Stimulated activated CD4-positive, alpha-beta T cell treated with anti-CD3 and anti-CD28 coated beads, TNF-alpha, amount 100 ng/mL, for 4 hours (primary cell): ENCODE data around the gene HOXD11.

ENCODE experiments used
- DNase-seq, 3 experiments: peaks; one replicate each; pipeline ENCODE4 v3.0.0-alpha.2; 2020; ENCODE audit warnings: low read depth in 3 of 3

The HOXD11 gene

GRCh38 chr2:176105078-176105729 is 1.9 kb upstream of the HOXD11 start:
- DNase-seq = no peak

- DNase-seq = no peak
These were observed 1.1 kb upstream of the HOXD11 start for GRCh38 chr2:176105730-176106580.

DNA sequence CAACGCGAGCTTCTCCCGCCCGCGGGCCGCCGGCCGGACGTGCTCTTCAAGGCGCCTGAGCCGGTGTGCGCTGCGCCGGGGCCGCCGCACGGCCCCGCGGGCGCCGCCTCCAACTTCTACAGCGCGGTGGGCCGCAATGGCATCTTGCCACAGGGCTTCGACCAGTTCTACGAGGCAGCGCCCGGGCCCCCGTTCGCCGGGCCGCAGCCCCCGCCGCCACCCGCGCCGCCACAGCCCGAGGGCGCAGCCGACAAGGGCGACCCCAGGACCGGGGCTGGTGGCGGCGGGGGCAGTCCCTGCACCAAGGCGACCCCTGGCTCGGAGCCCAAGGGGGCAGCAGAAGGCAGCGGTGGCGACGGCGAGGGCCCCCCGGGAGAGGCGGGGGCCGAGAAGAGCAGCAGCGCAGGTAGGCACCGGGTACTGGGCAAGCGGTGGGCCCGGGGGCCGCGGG is 676 bp downstream of the HOXD11 start:
- no peak for DNase-seq

GRCh38 chr2:176109192-176109901 is 2.3 kb downstream of the HOXD11 start:
- no peak for DNase-seq

GRCh38 chr2:176109946-176110345 is 2.9 kb downstream of the HOXD11 start:
- DNase-seq = no peak

DNA sequence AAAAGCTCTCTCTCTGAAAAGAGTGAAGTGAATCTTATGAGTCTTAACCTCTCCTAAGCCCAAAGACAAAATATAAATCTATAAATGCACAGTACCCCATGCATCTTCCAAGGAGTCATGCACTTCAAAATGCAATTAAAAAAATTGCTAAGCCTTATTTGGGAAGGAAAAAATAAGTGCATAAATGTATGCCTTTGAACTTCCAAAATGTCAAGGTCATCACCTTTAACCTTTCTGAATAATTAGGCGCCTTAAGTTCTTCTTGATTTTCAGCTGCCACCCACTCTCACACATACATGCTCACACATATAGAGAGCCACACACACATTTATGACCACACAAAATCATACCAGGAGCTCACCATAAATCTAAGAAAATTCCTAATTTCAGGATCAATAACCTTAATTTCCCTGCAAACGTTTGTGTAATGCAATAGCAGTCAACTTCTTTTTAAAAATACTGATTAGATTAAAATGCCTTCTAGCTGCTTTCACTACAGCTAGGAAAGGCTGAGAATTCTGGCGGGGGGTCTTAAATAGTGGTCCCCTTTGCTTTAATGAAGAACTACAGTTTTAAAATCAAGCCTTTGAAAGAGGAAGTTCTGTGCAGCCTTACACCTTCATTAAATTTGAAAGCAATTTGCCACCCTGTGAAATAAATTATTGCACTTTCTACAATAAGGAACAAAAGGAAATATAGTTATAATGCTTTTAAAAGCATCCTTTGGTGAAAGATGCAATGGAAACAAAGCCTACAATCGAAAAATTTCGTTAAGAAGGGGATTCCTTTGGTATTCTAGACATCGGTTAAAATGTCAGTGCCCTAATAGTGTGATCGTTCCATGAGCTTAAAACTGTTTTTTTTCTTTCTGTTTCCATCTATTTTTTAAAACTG is 3.6 kb downstream of the HOXD11 start:
- no peak for DNase-seq

DNA sequence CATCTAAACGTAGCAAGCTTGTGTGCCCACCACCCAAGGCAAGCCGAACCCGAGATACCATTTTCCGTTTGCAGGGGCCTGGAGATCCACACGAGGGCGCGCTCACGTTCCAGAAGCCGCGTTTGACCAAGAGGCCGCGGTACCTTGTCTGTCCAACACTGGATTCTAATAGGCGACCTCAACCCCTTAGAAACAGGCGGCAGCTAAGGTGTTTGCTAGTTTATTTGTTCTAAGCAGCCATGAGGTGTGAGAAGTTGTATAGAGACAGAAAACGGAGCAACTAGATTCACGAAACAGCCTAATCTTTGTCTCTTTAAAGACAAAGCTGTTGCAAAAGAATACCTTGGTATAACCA is 4.2 kb downstream of the HOXD11 start:
- no peak for DNase-seq

- no peak for DNase-seq
These were observed 4.8 kb downstream of the HOXD11 start for GRCh38 chr2:176111846-176112374.

DNA sequence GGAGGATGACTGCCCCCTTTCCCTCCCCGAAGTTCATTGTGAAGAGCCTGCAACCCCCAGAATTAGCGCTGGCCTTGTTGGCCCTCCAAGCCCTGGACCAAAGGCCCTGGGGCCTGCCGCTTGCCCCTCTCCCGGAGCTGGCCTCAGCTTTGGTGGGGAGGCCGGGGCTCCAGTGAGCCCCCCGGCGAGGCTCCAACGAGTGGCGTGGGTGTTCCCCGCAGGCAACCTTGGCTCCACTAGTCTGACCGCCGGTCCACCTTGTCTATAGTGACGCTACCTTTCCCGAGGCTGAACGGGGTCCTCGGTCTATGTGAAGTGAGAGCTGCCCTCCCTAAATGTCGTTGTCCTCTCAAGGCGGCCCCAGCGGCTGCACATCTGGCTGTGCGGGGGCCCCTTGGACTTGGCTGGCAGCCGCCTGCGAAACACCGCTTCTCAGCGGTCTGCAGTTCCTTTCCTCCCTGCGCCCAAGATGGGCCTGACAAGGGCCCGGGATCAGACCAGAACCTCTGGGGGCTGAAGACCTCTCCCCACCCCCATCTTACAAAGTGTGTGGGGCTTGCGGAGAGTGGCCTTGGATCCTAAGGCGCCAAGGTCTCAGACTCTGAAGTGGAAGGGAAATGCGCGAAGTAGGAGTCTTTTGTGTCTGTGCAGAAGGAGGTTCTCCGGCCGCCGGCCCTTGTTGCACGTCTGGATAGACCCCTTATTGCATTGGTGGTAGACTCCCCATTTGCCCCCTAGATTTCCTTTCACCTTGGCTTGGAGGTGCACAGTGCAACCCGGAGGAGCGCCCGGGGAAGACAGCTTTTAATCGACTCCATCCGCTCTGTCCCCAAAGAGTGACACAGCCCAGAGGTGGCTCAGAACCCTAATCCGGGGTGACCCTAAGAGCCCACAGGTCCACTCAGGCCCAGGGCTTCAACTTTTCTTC is 5.6 kb downstream of the HOXD11 start:
- DNase-seq = no peak

DNA sequence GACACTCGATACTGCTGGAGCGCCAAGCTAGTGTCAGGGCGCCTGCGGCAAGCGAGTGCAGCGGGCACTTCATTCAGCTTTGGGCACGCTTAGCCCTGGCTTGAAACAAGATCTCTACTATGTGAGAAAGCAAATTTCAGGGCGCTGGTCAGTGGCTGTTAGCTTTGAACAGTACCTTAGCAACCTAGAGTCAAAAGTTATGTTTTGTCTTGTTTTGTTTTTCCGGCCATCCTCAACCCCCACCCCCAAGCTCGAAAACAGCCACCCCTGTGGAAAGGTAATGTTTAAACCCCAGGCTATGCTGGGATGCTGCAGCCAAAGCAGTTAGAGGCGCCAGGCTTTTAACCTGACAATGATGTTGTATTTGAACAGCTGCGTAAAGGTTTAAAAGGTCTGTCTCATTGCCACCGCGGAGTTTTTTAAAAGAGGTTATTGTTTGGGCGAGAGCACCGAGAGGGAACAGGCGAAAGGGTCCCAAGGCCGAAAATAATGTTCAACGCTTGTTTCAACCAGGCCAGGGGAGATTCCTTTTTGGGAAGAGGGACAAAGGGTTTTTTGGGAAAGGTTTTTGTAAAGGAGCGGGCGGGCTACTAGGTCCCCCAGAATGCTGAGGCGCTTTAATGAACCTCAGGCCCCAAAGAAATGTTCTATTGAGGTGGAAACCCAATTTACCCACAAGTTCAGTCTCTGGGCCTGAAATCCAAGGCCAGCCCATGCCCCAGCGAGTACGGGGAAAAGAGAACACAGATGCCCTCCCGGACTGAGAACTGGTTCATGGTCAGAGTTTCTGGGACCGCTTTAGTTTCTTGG is 7.2 kb downstream of the HOXD11 start:
- no peak for DNase-seq

- DNase-seq = no peak
These were observed 8.0 kb downstream of the HOXD11 start for GRCh38 chr2:176114930-176115625.

DNA sequence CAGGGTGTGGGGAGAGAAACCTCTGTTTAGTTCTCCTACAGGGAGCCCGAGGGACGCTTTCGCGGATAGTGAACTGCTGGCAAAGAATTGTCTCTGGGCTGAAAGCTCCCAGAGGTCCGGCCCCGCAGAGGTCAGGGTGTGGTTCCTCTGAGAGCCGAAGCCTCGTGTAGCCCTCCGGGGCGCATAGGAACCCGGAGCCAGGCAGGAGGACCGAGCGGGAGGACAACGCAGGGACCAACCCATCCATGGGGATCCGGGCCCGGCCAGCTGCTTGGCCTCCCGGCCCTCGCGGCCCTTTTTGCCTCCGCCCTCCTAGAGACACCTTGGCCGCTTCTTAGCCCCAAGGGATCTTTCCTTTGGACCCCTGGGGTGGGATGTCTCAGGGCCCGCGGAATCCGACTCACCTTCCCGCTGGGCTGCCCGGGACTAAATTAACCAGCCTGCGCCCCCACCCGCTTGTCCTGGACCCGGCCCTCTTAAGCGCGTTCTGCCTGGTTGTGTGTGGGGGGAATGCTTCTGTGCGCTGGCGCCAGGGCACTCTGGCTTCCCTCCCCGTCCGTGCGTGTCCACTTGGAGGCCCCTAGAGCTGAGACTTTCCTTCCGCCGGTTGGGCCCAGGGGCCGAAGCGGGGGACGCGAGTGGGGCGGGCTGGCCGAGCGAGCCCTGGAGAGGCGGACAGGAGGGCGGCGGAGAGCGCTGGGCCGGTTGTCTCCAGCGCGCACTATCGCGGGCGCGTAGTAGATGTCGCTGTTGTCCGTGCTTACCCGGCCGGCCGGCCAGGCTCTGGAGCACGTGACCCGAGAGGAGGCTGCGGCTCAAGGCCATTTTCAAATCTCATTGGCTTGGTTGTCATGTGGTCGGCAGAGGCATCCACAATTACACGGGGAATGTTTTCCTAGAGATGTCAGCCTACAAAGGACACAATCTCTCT is 9.1 kb downstream of the HOXD11 start, which contains the start of gene HOXD10:
Gene HOXD10, plus strand, starts transcription at position 896 of the 931 bp plus-strand sequence. CDS start 56 bp downstream, outside the sequence.
- DNase-seq = no peak

DNA sequence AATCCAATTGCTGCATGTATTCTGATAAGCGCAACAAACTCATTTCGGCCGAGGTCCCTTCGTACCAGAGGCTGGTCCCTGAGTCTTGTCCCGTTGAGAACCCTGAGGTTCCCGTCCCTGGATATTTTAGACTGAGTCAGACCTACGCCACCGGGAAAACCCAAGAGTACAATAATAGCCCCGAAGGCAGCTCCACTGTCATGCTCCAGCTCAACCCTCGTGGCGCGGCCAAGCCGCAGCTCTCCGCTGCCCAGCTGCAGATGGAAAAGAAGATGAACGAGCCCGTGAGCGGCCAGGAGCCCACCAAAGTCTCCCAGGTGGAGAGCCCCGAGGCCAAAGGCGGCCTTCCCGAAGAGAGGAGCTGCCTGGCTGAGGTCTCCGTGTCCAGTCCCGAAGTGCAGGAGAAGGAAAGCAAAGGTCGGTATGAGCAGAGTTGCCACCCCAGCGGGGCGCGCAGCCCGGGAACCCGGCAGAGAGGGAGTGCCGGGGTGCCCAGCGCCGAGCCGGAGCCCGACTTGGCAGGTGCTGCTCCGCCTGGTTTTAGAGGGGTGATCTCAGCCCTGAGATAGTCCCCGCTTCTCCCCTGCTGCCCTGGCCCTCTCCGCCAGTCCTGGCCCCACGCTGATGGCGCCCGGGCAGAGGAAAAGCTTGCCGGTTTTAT is 10.2 kb downstream of the HOXD11 start:
- no peak for DNase-seq

- no peak for DNase-seq
These were observed 10.8 kb downstream of the HOXD11 start for GRCh38 chr2:176117823-176118371.

DNA sequence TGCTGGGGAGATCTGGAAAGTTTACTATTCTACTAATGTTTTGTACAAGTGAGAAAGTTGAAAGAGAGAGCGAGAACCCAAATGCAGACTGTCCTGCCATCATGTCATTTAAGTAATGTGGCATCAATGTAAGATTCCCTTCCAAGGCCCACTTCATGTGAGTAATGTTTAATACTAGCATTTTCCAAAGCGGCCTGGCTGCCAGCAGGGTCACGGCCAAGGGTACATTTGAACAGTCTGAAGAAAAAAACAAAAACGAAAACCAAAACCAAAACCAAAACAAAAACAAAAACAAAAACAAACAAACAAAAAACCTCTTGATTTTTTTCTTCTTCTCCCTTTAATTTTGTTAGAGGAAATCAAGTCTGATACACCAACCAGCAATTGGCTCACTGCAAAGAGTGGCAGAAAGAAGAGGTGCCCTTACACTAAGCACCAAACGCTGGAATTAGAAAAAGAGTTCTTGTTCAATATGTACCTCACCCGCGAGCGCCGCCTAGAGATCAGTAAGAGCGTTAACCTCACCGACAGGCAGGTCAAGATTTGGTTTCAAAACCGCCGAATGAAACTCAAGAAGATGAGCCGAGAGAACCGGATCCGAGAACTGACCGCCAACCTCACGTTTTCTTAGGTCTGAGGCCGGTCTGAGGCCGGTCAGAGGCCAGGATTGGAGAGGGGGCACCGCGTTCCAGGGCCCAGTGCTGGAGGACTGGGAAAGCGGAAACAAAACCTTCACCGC is 11.7 kb downstream of the HOXD11 start:
- no peak for DNase-seq
